Measurements from ENCODE around the gene ANAPC2.

- TF ChIP-seq CTCF (conservative IDR thresholded peaks at IDR 0.05 in 1 of 2, IDR thresholded peaks at IDR 0.05 in 1 of 2; ENCODE audit: extremely low read depth in 1 of 2, insufficient read depth in 1 of 2, low read depth in 1 of 2, low read length in 2 of 2) (no peak), EZH2 (IDR thresholded peaks at IDR 0.05; ENCODE audit: borderline replicate concordance, low read length) (no peak)
These were observed 38.1 kb upstream of the ANAPC2 start for GRCh38 chr9:137226338-137227053.

Data from mammary epithelial cell (primary cell).